Tibial nerve (tissue), 4 donors: ENCODE measurements around the gene ING2. TPM values are rescaled to one million over a fixed set of nuclear protein-coding genes. Genes with fewer than 3 reads are reported as not detected.

Source experiments
- DNase-seq, 2 donors: peaks; one replicate each; pipeline ENCODE4 v3.0.0-alpha.2; 2019; ENCODE audit warnings: low spot score in 2 of 2
- H3K27ac ChIP-seq, 4 donors: fragments of 200-600 bp; sonication (generic) in 3 of 4; one replicate each; pipeline ENCODE4 v1.5.1; 2017 to 2019; ENCODE audit warnings: mild to moderate bottlenecking in 1 of 4
- H3K27me3 ChIP-seq, 2 donors: fragments of 200-600 bp; sonication (generic) in 1 of 2; one replicate each; pipeline versions ENCODE4 v1.5.1 to v1.6.0; 2017 to 2019
- H3K36me3 ChIP-seq, 3 donors: fragments of 200-600 bp; sonication (generic); one replicate each; pipeline ENCODE4 v1.5.1; 2018 to 2019
- H3K4me1 ChIP-seq, 4 donors: fragments of 200-600 bp; sonication (generic) in 3 of 4; one replicate each; pipeline ENCODE4 v1.5.1; 2017 to 2019
- H3K4me3 ChIP-seq, 4 donors: fragments of 200-600 bp; sonication (generic) in 3 of 4; one replicate each; pipeline ENCODE4 v1.5.1; 2017 to 2019; ENCODE audit warnings: mild to moderate bottlenecking in 1 of 4, moderate library complexity in 1 of 4
- H3K9me3 ChIP-seq, 4 donors: fragments of 200-600 bp; sonication (generic) in 3 of 4; one replicate each; pipeline ENCODE4 v1.5.1; 2017 to 2019
- EP300 ChIP-seq, 2 donors: sonication (generic); formaldehyde crosslinking; IDR thresholded peaks; one replicate each; pipeline ENCODE4 v1.6.1; 2017; ENCODE audit warnings: antibody characterized with exemption in 2 of 2, mild to moderate bottlenecking in 1 of 2
- POLR2A ChIP-seq, 2 donors: fragments of 450-650 bp; IDR thresholded peaks; one replicate each; pipeline ENCODE4 v1.6.1; 2017; ENCODE audit warnings: antibody characterized with exemption in 2 of 2, mild to moderate bottlenecking in 2 of 2, moderate library complexity in 2 of 2
- WGBS, 2 donors: methylation state at CpG; one replicate each; pipeline ENCODE4 v1.1.5; 2018; 5-methylcytosine and 5-hydroxymethylcytosine counted together
- total RNA-seq, 4 donors: library from RNA; depleted of rRNA; stranded (reverse); fragments of >200 nt; gene quantifications; one replicate each; pipeline ENCODE4 v1.1.0, GENCODE V29; 2016
- TF ChIP-seq, protein P1 (sequence below), 5 experiments: fragments of 200-600 bp in 3 of 5; fragments of 450-650 bp in 2 of 5; sonication (generic) in 3 of 5; IDR thresholded peaks; one replicate each; pipeline ENCODE4 v1.5.1; 2016 to 2019; ENCODE audit warnings: antibody characterized with exemption in 5 of 5, mild to moderate bottlenecking in 3 of 5, moderate library complexity in 2 of 5

ING2 gene
- total RNA-seq, 4 donors from 2014 or later = 9.6 to 32.3 (median 16.3) TPM

DNA sequence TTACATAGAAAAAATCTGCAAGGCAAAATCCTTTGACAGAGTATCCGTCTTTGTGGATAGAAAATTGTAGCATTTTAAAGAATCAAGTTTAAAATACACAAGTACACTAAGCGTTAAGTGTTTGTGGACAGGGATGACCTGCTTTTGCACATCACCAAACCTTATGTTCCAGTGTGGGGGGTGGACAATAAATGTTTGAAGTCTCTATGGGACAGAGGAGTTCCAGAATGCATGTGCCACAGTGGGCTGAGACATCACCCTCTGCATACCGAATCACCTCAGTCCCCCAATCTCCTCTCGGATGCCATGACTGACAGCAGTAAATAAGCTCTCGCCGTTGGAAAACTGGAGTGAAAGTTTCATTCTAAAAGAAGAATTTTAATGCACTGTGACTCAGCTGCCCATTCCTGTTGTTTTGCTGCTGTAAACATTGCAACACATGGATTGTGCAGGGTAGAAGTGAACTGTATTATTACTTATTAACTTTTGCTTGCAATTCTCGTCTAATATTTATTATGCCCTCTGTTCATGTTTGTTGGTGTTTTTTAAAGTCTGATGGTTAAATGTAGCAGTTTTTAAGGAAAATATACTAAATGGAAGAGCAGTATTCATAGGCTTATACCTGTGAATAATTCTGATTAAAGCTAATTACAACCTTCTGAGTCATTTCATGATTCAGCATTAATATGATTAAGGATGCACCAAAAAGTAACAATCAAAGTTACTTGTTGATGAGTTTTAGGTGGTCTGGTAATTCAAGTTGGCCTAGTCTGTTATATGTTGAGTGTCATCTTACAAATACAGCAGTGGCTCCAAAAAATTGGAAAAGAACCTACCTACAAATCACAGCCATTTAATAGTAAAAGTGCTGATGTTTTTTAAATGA lies 36.4 kb upstream of the ING2 start:
- no peak overlapping the region for H3K4me3 ChIP-seq
- no peaks in the 10 kb centered on the region for H3K27me3 ChIP-seq
- TF ChIP-seq, protein P1, sequence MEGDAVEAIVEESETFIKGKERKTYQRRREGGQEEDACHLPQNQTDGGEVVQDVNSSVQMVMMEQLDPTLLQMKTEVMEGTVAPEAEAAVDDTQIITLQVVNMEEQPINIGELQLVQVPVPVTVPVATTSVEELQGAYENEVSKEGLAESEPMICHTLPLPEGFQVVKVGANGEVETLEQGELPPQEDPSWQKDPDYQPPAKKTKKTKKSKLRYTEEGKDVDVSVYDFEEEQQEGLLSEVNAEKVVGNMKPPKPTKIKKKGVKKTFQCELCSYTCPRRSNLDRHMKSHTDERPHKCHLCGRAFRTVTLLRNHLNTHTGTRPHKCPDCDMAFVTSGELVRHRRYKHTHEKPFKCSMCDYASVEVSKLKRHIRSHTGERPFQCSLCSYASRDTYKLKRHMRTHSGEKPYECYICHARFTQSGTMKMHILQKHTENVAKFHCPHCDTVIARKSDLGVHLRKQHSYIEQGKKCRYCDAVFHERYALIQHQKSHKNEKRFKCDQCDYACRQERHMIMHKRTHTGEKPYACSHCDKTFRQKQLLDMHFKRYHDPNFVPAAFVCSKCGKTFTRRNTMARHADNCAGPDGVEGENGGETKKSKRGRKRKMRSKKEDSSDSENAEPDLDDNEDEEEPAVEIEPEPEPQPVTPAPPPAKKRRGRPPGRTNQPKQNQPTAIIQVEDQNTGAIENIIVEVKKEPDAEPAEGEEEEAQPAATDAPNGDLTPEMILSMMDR (IDR thresholded peaks at IDR 0.05) = no peak
- no peak for TF ChIP-seq EP300 (IDR thresholded peaks at IDR 0.05)
- TF ChIP-seq POLR2A (IDR thresholded peaks at IDR 0.05) = no peak
- H3K27ac ChIP-seq = no peak overlapping the region
- no peak for DNase-seq
- 52 to 69% methylated on average over 7 of the region's 7 CpGs for WGBS, 2 donors
- H3K4me1 ChIP-seq = peaks cover 0 to 13% (median 0%) of the 10 kb centered on the region in 4 donors
- no peaks in the 10 kb centered on the region for H3K9me3 ChIP-seq
- no peaks in the 10 kb centered on the region for H3K36me3 ChIP-seq

- Histone ChIP-seq H3K9me3 (no peaks in the 10 kb centered on the region), H3K4me1 (peaks cover 0 to 13% (median 0%) of the 10 kb centered on the region in 4 donors), H3K4me3 (no peak overlapping the region), H3K36me3 (no peaks in the 10 kb centered on the region), H3K27ac (no peak overlapping the region), H3K27me3 (no peaks in the 10 kb centered on the region)
- 86 to 90% methylated on average over 1 of the region's 1 CpG for WGBS, 2 donors
- TF ChIP-seq, protein P1 (IDR thresholded peaks at IDR 0.05) = no peak
- no peak for TF ChIP-seq POLR2A (IDR thresholded peaks at IDR 0.05)
- TF ChIP-seq EP300 (IDR thresholded peaks at IDR 0.05) = no peak
- DNase-seq = no peak
Measured at GRCh38 chr4:183469285-183469684, 35.6 kb upstream of the ING2 start.

- Histone ChIP-seq H3K4me3 (no peak overlapping the region), H3K9me3 (no peaks in the 10 kb centered on the region), H3K4me1 (peaks cover 0 to 13% (median 0%) of the 10 kb centered on the region in 4 donors), H3K27ac (no peak overlapping the region), H3K27me3 (no peaks in the 10 kb centered on the region), H3K36me3 (no peaks in the 10 kb centered on the region)
- TF ChIP-seq, protein P1 (IDR thresholded peaks at IDR 0.05) = no peak
- no peak for TF ChIP-seq POLR2A (IDR thresholded peaks at IDR 0.05)
- no peak for TF ChIP-seq EP300 (IDR thresholded peaks at IDR 0.05)
- WGBS, 2 donors = 54 to 60% methylated on average over 2 of the region's 2 CpGs
- DNase-seq = no peak
Measured at GRCh38 chr4:183469936-183470335, 34.9 kb upstream of the ING2 start.

DNA sequence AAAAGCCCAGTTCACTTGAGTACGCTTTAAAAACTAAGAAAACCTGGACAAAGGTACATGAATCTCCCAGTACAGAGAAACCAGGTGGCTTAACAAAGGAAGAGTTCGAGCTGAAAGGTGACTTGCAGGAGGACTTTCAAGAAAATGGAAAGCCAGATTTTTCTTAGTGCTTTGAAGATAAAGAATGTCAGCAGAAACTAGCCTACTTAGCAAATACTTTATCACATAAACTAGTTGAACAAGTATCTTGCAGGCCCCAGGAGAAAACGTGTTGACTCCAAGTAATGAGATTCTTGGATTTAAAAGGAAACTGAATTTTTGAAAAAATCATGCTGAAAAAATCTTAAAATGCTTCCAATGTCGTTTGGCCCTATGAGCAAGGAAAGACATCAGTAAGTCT lies 34.0 kb upstream of the ING2 start:
- no peak for DNase-seq
- Histone ChIP-seq H3K4me3 (no peak overlapping the region), H3K27ac (no peak overlapping the region), H3K4me1 (peaks cover 0 to 13% (median 0%) of the 10 kb centered on the region in 4 donors), H3K36me3 (no peaks in the 10 kb centered on the region), H3K9me3 (no peaks in the 10 kb centered on the region), H3K27me3 (no peaks in the 10 kb centered on the region)
- TF ChIP-seq, protein P1 (IDR thresholded peaks at IDR 0.05) = no peak
- TF ChIP-seq EP300 (IDR thresholded peaks at IDR 0.05) (no peak), POLR2A (IDR thresholded peaks at IDR 0.05) (no peak)
- 66 to 68% methylated on average over 4 of the region's 4 CpGs for WGBS, 2 donors
